ENCODE data around the gene GPM6B.

Gene GPM6B

DNA sequence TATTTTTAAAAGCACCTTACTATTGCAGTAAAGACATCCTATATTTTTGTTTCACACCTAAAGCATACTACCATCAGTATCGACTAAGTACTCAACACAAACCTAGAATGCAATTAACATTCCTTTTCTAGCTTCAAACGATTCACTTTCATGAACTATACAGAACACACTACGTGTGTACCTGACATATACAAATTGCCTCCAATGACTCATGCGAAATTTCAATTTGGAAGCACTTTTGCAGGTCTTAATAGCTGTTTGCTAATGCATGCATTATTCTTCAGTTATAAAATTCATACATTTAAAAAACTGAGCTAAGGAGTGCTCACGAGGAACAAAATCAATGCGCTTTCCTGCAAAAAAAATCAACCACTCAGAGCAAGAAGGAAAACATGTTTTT is 19.7 kb upstream of the GPM6B start:
- Histone ChIP-seq H3K27ac (ENCODE audit: low read depth, low read length) (no peak overlapping the region), H3K9me3 (ENCODE audit: insufficient read depth, low read length) (no peaks in the 10 kb centered on the region), H3K9ac (ENCODE audit: low read length) (no peak overlapping the region), H4K20me1 (ENCODE audit: low read depth, low read length) (no peaks in the 10 kb centered on the region), H3F3A (ENCODE audit: insufficient read depth) (no peaks in the 10 kb centered on the region), H3K4me2 (ENCODE audit: low read depth, low read length, poor library complexity, severe bottlenecking) (no peak overlapping the region), H3K4me3 (ENCODE audit: insufficient read depth, low read length, poor library complexity, severe bottlenecking) (no peak overlapping the region), H3K9me2 (replicated peaks; ENCODE audit: insufficient read depth, low read length) (no peaks in the 10 kb centered on the region), H2AFZ (ENCODE audit: low read depth, low read length, severe bottlenecking) (no peak overlapping the region), H3K36me3 (ENCODE audit: low read length) (no peaks in the 10 kb centered on the region), H3K27me3 (ENCODE audit: low read length) (no peaks in the 10 kb centered on the region), H3K79me2 (ENCODE audit: insufficient read depth, low read length) (no peaks in the 10 kb centered on the region)
- no peak for TF ChIP-seq EZH2phosphoT487 (conservative IDR thresholded peaks at IDR 0.05; ENCODE audit: low read length)
- TF ChIP-seq, protein P1, sequence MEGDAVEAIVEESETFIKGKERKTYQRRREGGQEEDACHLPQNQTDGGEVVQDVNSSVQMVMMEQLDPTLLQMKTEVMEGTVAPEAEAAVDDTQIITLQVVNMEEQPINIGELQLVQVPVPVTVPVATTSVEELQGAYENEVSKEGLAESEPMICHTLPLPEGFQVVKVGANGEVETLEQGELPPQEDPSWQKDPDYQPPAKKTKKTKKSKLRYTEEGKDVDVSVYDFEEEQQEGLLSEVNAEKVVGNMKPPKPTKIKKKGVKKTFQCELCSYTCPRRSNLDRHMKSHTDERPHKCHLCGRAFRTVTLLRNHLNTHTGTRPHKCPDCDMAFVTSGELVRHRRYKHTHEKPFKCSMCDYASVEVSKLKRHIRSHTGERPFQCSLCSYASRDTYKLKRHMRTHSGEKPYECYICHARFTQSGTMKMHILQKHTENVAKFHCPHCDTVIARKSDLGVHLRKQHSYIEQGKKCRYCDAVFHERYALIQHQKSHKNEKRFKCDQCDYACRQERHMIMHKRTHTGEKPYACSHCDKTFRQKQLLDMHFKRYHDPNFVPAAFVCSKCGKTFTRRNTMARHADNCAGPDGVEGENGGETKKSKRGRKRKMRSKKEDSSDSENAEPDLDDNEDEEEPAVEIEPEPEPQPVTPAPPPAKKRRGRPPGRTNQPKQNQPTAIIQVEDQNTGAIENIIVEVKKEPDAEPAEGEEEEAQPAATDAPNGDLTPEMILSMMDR (IDR thresholded peaks at IDR 0.05; ENCODE audit: insufficient read depth, low read length, poor library complexity, severe bottlenecking), result no peak

DNA sequence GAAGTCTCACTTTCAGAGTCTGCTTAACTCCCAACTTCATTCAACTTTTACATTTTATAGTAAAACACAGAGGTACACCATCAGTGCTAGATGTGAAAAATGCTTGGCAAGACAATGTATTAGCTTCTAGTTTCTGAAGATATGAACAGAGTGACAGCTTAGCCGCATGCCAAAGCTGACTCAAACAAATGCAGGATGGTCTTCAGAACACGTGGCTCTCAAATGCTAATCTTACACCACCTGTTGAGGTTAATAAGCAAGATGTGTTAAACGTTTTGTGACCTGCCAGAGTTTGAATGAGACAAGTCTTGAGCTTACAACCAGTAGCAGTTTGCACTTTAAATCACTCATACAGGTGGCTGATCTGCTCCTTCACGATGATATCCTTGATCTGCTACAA is 18.9 kb upstream of the GPM6B start:
- H3K4me3 ChIP-seq (ENCODE audit: insufficient read depth, low read length, poor library complexity, severe bottlenecking), result no peak overlapping the region
- H3K9me2 ChIP-seq (replicated peaks; ENCODE audit: insufficient read depth, low read length), result no peaks in the 10 kb centered on the region
- no peaks in the 10 kb centered on the region for H4K20me1 ChIP-seq (ENCODE audit: low read depth, low read length)
- no peaks in the 10 kb centered on the region for H3K36me3 ChIP-seq (ENCODE audit: low read length)
- no peaks in the 10 kb centered on the region for H3K27me3 ChIP-seq (ENCODE audit: low read length)
- H3K79me2 ChIP-seq (ENCODE audit: insufficient read depth, low read length), result no peaks in the 10 kb centered on the region
- H2AFZ ChIP-seq (ENCODE audit: low read depth, low read length, severe bottlenecking), result no peak overlapping the region
- no peaks in the 10 kb centered on the region for H3K9me3 ChIP-seq (ENCODE audit: insufficient read depth, low read length)
- H3K4me2 ChIP-seq (ENCODE audit: low read depth, low read length, poor library complexity, severe bottlenecking), result no peak overlapping the region
- H3F3A ChIP-seq (ENCODE audit: insufficient read depth), result no peaks in the 10 kb centered on the region
- H3K27ac ChIP-seq (ENCODE audit: low read depth, low read length), result no peak overlapping the region
- no peak overlapping the region for H3K9ac ChIP-seq (ENCODE audit: low read length)
- TF ChIP-seq, protein P1 (IDR thresholded peaks at IDR 0.05; ENCODE audit: insufficient read depth, low read length, poor library complexity, severe bottlenecking), result no peak
- no peak for TF ChIP-seq EZH2phosphoT487 (conservative IDR thresholded peaks at IDR 0.05; ENCODE audit: low read length)

DNA sequence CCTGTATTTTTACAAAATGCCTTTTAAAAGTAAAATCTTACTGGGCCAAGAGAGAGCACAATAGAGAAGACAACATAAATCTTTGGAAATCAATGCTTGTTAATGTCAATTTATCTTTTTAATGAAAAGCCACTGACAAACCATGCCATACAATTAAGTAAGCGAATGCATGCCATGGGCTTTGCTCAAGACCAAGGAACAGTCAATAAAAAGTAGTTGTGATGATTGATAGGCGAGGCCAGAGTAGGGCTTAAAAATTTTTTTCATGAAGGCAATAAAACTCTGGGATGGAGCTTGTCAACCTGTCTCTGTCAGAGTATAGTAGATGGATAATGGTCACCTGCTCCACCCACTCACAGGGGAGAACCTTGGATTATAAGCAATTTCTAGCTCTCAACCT is 17.5 kb upstream of the GPM6B start:
- Histone ChIP-seq H3K79me2 (ENCODE audit: insufficient read depth, low read length) (no peaks in the 10 kb centered on the region), H3K9me3 (ENCODE audit: insufficient read depth, low read length) (no peaks in the 10 kb centered on the region), H3K4me3 (ENCODE audit: insufficient read depth, low read length, poor library complexity, severe bottlenecking) (no peak overlapping the region), H3K9ac (ENCODE audit: low read length) (no peak overlapping the region), H2AFZ (ENCODE audit: low read depth, low read length, severe bottlenecking) (no peak overlapping the region), H3K4me2 (ENCODE audit: low read depth, low read length, poor library complexity, severe bottlenecking) (no peak overlapping the region), H3K27me3 (ENCODE audit: low read length) (no peaks in the 10 kb centered on the region), H3F3A (ENCODE audit: insufficient read depth) (no peaks in the 10 kb centered on the region), H4K20me1 (ENCODE audit: low read depth, low read length) (no peaks in the 10 kb centered on the region), H3K27ac (ENCODE audit: low read depth, low read length) (no peak overlapping the region), H3K9me2 (replicated peaks; ENCODE audit: insufficient read depth, low read length) (no peaks in the 10 kb centered on the region), H3K36me3 (ENCODE audit: low read length) (no peaks in the 10 kb centered on the region)
- TF ChIP-seq, protein P1 (IDR thresholded peaks at IDR 0.05; ENCODE audit: insufficient read depth, low read length, poor library complexity, severe bottlenecking), result no peak
- no peak for TF ChIP-seq EZH2phosphoT487 (conservative IDR thresholded peaks at IDR 0.05; ENCODE audit: low read length)
